Keratinocyte (primary cell): ENCODE data around the gene SLA2.

ENCODE experiments used
- EZH2 ChIP-seq: IDR thresholded peaks from one replicate; pipeline ENCODE4 v1.6.1; 2012; ENCODE audit warnings: inconsistent platforms, mild to moderate bottlenecking, low read length, moderate library complexity
- TF ChIP-seq, protein P1 (sequence below), 3 experiments: IDR thresholded peaks in 1 of 3; conservative IDR thresholded peaks in 1 of 3; optimal IDR thresholded peaks in 1 of 3; 2 replicates in 2 of 3; 3 replicates in 1 of 3; pipeline versions ENCODE3 to v1.5.1; 2011; ENCODE audit warnings: low read length in 3 of 3, mild to moderate bottlenecking in 3 of 3, moderate library complexity in 2 of 3, control low read depth in 1 of 3, inconsistent platforms in 1 of 3; ENCODE audit not compliant: insufficient read depth in 2 of 3; ENCODE audit errors: extremely low read depth in 1 of 3

DNA sequence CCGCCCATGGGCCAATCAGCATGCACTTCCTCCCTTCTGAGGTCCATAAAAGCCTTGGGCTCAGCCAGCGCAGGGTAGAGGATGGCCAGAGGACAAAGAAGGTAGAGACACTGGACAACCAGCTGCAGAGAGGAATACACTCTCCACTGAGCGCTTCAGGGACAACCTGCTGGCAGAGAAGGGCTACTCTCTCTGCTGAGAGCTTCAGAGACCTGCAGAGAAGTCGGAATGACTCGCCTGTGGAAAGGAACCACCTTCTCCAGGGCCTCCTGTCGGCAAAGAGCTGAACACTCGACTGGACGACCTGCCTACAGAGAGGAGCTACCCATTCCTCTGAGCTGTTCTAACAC is 31.4 kb upstream of the SLA2 start:
- TF ChIP-seq, protein P1, sequence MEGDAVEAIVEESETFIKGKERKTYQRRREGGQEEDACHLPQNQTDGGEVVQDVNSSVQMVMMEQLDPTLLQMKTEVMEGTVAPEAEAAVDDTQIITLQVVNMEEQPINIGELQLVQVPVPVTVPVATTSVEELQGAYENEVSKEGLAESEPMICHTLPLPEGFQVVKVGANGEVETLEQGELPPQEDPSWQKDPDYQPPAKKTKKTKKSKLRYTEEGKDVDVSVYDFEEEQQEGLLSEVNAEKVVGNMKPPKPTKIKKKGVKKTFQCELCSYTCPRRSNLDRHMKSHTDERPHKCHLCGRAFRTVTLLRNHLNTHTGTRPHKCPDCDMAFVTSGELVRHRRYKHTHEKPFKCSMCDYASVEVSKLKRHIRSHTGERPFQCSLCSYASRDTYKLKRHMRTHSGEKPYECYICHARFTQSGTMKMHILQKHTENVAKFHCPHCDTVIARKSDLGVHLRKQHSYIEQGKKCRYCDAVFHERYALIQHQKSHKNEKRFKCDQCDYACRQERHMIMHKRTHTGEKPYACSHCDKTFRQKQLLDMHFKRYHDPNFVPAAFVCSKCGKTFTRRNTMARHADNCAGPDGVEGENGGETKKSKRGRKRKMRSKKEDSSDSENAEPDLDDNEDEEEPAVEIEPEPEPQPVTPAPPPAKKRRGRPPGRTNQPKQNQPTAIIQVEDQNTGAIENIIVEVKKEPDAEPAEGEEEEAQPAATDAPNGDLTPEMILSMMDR (optimal IDR thresholded peaks at IDR 0.05 in 1 of 3, IDR thresholded peaks at IDR 0.05 in 1 of 3, conservative IDR thresholded peaks at IDR 0.05 in 1 of 3; ENCODE audit: extremely low read depth in 1 of 3, insufficient read depth in 2 of 3, low read length in 3 of 3): no peak
- TF ChIP-seq EZH2: no peak
